CD4-positive, alpha-beta T cell treated with Interleukin-2 at 100 ng/mL for 4 hours (primary cell): ENCODE data around the gene TMUB1.

Source experiments
- DNase-seq: peaks from one replicate; pipeline ENCODE4 v3.0.0-alpha.2; 2020; ENCODE audit warnings: low spot score

The TMUB1 gene

GRCh38 chr7:151068069-151068773 is 15.1 kb downstream of the TMUB1 start:
- no peak for DNase-seq

- no peak for DNase-seq
Observed at GRCh38 chr7:151066273-151066974, 16.9 kb downstream of the TMUB1 start.

GRCh38 chr7:151065516-151065915 is 17.8 kb downstream of the TMUB1 start:
- DNase-seq = no peak

- no peak for DNase-seq
Observed at GRCh38 chr7:151064993-151065392, 18.3 kb downstream of the TMUB1 start.

- DNase-seq = no peak
Observed at GRCh38 chr7:151064454-151064853, 18.8 kb downstream of the TMUB1 start.

- DNase-seq = no peak
Observed at GRCh38 chr7:151063212-151063561, 20.1 kb downstream of the TMUB1 start.

- DNase-seq = no peak
Observed at GRCh38 chr7:151062399-151063211, 20.7 kb downstream of the TMUB1 start.

GRCh38 chr7:151062111-151062398 is 21.2 kb downstream of the TMUB1 start:
- DNase-seq = no peak

- DNase-seq = no peak
Observed at GRCh38 chr7:151061213-151062110, 21.8 kb downstream of the TMUB1 start.

GRCh38 chr7:151060416-151061212 is 22.7 kb downstream of the TMUB1 start:
- DNase-seq = no peak

- no peak for DNase-seq
Observed at GRCh38 chr7:151060113-151060415, 23.2 kb downstream of the TMUB1 start.

GRCh38 chr7:151059367-151060112 is 23.8 kb downstream of the TMUB1 start, which contains the start of gene SLC4A2:
Gene SLC4A2, plus strand, starts transcription at chr7:151059589. Its CDS starts 2,399 bp downstream, at chr7:151061988.
- peak; percentile 61 for DNase-seq

- DNase-seq = no peak
Observed at GRCh38 chr7:151058781-151059366, 24.4 kb downstream of the TMUB1 start.

- peak; percentile 99 for DNase-seq
Observed at GRCh38 chr7:151057989-151058780, 25.1 kb downstream of the TMUB1 start.

- no peak for DNase-seq
Observed at GRCh38 chr7:151057506-151057988, 25.7 kb downstream of the TMUB1 start, which contains the start of gene CDK5. Gene CDK5, minus strand, starts transcription at chr7:151057897. Its CDS starts 49 bp downstream, at chr7:151057848.

- no peak for DNase-seq
Observed at GRCh38 chr7:151056666-151057505, 26.4 kb downstream of the TMUB1 start.

- DNase-seq = no peak
Observed at GRCh38 chr7:151056283-151056665, 27.0 kb downstream of the TMUB1 start.

GRCh38 chr7:151053751-151054150 is 29.5 kb downstream of the TMUB1 start:
- no peak for DNase-seq
